HepG2 (cell line): ENCODE measurements around the gene WDR48. TPM values are rescaled to one million over a fixed set of nuclear protein-coding genes. Genes with fewer than 3 reads are reported as not detected.
A peak's percentile ranks its signal among the peaks of the same experiment; 100 is the strongest.

ENCODE experiments used
- ARID4A ChIP-seq: sonication (generic); formaldehyde crosslinking; IDR thresholded peaks from 2 replicates; pipeline ENCODE4 v1.5.0; 2020; ENCODE audit warnings: mild to moderate bottlenecking, missing genetic modification reagents, borderline replicate concordance
- ATF7 ChIP-seq, 2 experiments: fragments of 450-650 bp in 1 of 2; sonication (generic) in 1 of 2; formaldehyde crosslinking in 1 of 2; IDR thresholded peaks; 2 replicates each; pipeline versions ENCODE4 v1.4.0 to v1.6.1; 2016 to 2020; ENCODE audit warnings: antibody characterized with exemption in 1 of 2, mild to moderate bottlenecking in 1 of 2, missing genetic modification reagents in 1 of 2
- BORCS8-MEF2B ChIP-seq: sonication (generic); formaldehyde crosslinking; IDR thresholded peaks from 2 replicates; pipeline ENCODE4 v1.8.0; 2022; ENCODE audit warnings: mild to moderate bottlenecking, missing genetic modification reagents
- CREM ChIP-seq, 2 experiments: sonication (generic) in 1 of 2; formaldehyde crosslinking in 1 of 2; IDR thresholded peaks; 2 replicates each; pipeline versions ENCODE4 v1.4.0 to v1.6.1; 2016 to 2020; ENCODE audit warnings: antibody characterized with exemption in 1 of 2, mild to moderate bottlenecking in 1 of 2, missing genetic modification reagents in 1 of 2
- FOXK2 ChIP-seq: fragments of 450-650 bp; IDR thresholded peaks from 2 replicates; pipeline ENCODE4 v1.6.1; 2016
- JDP2 ChIP-seq: sonication (generic); formaldehyde crosslinking; IDR thresholded peaks from 2 replicates; pipeline ENCODE4 v1.8.1; 2022; ENCODE audit warnings: missing genetic modification reagents, borderline replicate concordance
- KLF15 ChIP-seq: sonication (generic); formaldehyde crosslinking; IDR thresholded peaks from 2 replicates; pipeline ENCODE4 v1.8.1; 2023; ENCODE audit warnings: borderline replicate concordance, mild to moderate bottlenecking, inconsistent platforms, missing genetic modification reagents, mixed read lengths
- KLF16 ChIP-seq, 2 experiments: sonication (generic) in 1 of 2; formaldehyde crosslinking in 1 of 2; IDR thresholded peaks; 2 replicates each; pipeline versions ENCODE4 v1.6.1 to v1.8.0; 2016 to 2023; ENCODE audit warnings: missing genetic modification reagents in 2 of 2, missing compliant biosample characterization in 1 of 2
- SMARCC2 ChIP-seq: fragments of 450-650 bp; IDR thresholded peaks from 2 replicates; pipeline ENCODE4 v1.6.1; 2017; ENCODE audit warnings: antibody characterized with exemption, mild to moderate bottlenecking
- SSRP1 ChIP-seq: IDR thresholded peaks from 2 replicates; pipeline ENCODE4 v1.6.1; 2016; ENCODE audit warnings: control low read depth
- THAP8 ChIP-seq: sonication (generic); formaldehyde crosslinking; IDR thresholded peaks from 2 replicates; pipeline ENCODE4 v1.5.1; 2020; ENCODE audit warnings: missing genetic modification reagents, mild to moderate bottlenecking, borderline replicate concordance
- TOPORS ChIP-seq: sonication (generic); formaldehyde crosslinking; IDR thresholded peaks from 2 replicates; pipeline ENCODE4 v1.8.0; 2023; ENCODE audit warnings: mild to moderate bottlenecking, missing genetic modification reagents
- ZBTB14 ChIP-seq: sonication (generic); formaldehyde crosslinking; IDR thresholded peaks from 2 replicates; pipeline ENCODE4 v1.4.0; 2020; ENCODE audit warnings: missing genetic modification reagents
- ZBTB34 ChIP-seq: sonication (generic); formaldehyde crosslinking; IDR thresholded peaks from 2 replicates; pipeline ENCODE4 v1.8.0; 2022; ENCODE audit warnings: mild to moderate bottlenecking, missing genetic modification reagents
- ZFP37 ChIP-seq: sonication (generic); formaldehyde crosslinking; IDR thresholded peaks from 2 replicates; pipeline ENCODE4 v1.4.0; 2020; ENCODE audit warnings: missing genetic modification reagents, borderline replicate concordance
- ZNF143 ChIP-seq: sonication (generic); formaldehyde crosslinking; IDR thresholded peaks from 2 replicates; pipeline ENCODE4 v1.4.0; 2020; ENCODE audit warnings: missing genetic modification reagents
- ZNF225 ChIP-seq: sonication (generic); formaldehyde crosslinking; IDR thresholded peaks from 2 replicates; pipeline ENCODE4 v1.4.0; 2020; ENCODE audit warnings: mild to moderate bottlenecking, missing genetic modification reagents
- ZNF451 ChIP-seq: sonication (generic); formaldehyde crosslinking; IDR thresholded peaks from 2 replicates; pipeline ENCODE4 v1.5.0; 2020; ENCODE audit warnings: mild to moderate bottlenecking, missing genetic modification reagents
- ZNF549 ChIP-seq: sonication (generic); formaldehyde crosslinking; IDR thresholded peaks from 2 replicates; pipeline ENCODE4 v1.5.0; 2020; ENCODE audit warnings: missing genetic modification reagents
- ZNF570 ChIP-seq: sonication (generic); formaldehyde crosslinking; IDR thresholded peaks from 2 replicates; pipeline ENCODE4 v1.4.0; 2020; ENCODE audit warnings: mild to moderate bottlenecking, missing genetic modification reagents, borderline replicate concordance
- ZNF780A ChIP-seq: sonication (generic); formaldehyde crosslinking; IDR thresholded peaks from 2 replicates; pipeline ENCODE4 v1.8.0; 2022; ENCODE audit warnings: mild to moderate bottlenecking, missing genetic modification reagents, moderate library complexity
- polyA plus RNA-seq, 8 experiments: library from polyadenylated mRNA; depleted of rRNA in 3 of 8; stranded (reverse) in 7 of 8; unstranded in 1 of 8; fragments of >200 nt; fragmentation: Illumina TruSeq in 4 of 8; extraction: Trizol in 4 of 8; gene quantifications; 2 replicates each; pipeline versions ENCODE4 v1.2.1 to v1.2.3, GENCODE V29; 2011 to 2016; ENCODE audit warnings: low read depth in 4 of 8, missing spikeins in 1 of 8, mixed read lengths in 1 of 8; ENCODE audit not compliant: insufficient read depth in 1 of 8
- total RNA-seq, 5 experiments: library from RNA; depleted of rRNA; stranded (reverse); fragments of >200 nt; fragmentation: Illumina TruSeq; extraction: Trizol; gene quantifications; 2 replicates each; pipeline ENCODE4 v1.2.3, GENCODE V29; 2016; ENCODE audit warnings: low read depth in 1 of 5

Gene WDR48
- total and polyA plus RNA-seq, 2 of the 13 experiments (the other 11 are each of a cell fraction or from before 2014, with no cell fraction given): 29.2 to 31.2 TPM

- no peak; the same call in 1 of the 2 replicates for TF ChIP-seq TOPORS
- no peak for TF ChIP-seq ZNF549 (CRISPR knock-in tag)
- TF ChIP-seq KLF16 (CRISPR knock-in tag; IDR thresholded peaks at IDR 0.05): peak in 1 of 2 experiments; percentile 78; a peak in 2 of 4 replicates
- TF ChIP-seq ARID4A (CRISPR knock-in tag): peak; percentile 89
- peak; percentile 36; the same call in 1 of the 2 replicates for TF ChIP-seq ZNF451 (CRISPR knock-in tag)
- TF ChIP-seq FOXK2: peak; percentile 99
- 0 out of 2 replicates have a peak, but pooled peaks have one; percentile 62 for TF ChIP-seq JDP2
- TF ChIP-seq ZNF780A (CRISPR knock-in tag): peak; percentile 91
- no peak for TF ChIP-seq THAP8
- TF ChIP-seq BORCS8-MEF2B (CRISPR knock-in tag): peak; percentile 75
- TF ChIP-seq ZNF225: peak; percentile 84; the same call in 1 of the 2 replicates
- TF ChIP-seq ZNF143: no peak
- no peak for TF ChIP-seq ZBTB14 (CRISPR knock-in tag)
- no peak for TF ChIP-seq KLF15 (CRISPR knock-in tag)
- TF ChIP-seq SSRP1 (CRISPR knock-in tag): 0 out of 2 replicates have a peak, but pooled peaks have one; percentile 54
- peak; percentile 98 for TF ChIP-seq CREM (IDR thresholded peaks at IDR 0.05)
- peak; percentile 88 for TF ChIP-seq CREM (CRISPR knock-in tag; IDR thresholded peaks at IDR 0.05)
- TF ChIP-seq ZNF570 (CRISPR knock-in tag): no peak
- no peak; the same call in 1 of the 2 replicates for TF ChIP-seq SMARCC2
- TF ChIP-seq ZFP37 (CRISPR knock-in tag): peak; percentile 42; the same call in 1 of the 2 replicates
- no peak for TF ChIP-seq ZBTB34 (CRISPR knock-in tag)
- no peak for TF ChIP-seq ATF7 (IDR thresholded peaks at IDR 0.05)
- TF ChIP-seq ATF7 (CRISPR knock-in tag; IDR thresholded peaks at IDR 0.05): 0 out of 2 replicates have a peak, but pooled peaks have one; percentile 55
These were observed at the start of gene WDR48, which contains the start of gene SCN11A (continued) for GRCh38 chr3:39051649-39052561.
